ENCODE data around the gene HNF1A. TPM values are rescaled to one million over a fixed set of nuclear protein-coding genes. Genes with fewer than 3 reads are reported as not detected.

Gene HNF1A
- total RNA-seq, 3 donors from 2014 or later (not counting 1 experiment from before 2014, with no cell fraction given) = not detected

GRCh38 chr12:120962532-120963020, 15.8 kb upstream of the HNF1A start:
- Histone ChIP-seq H3K4me1 (ENCODE audit: control insufficient read depth, insufficient read depth, low read length) (peaks cover 12% of the 10 kb centered on the region), H3K4me3 (ENCODE audit: low read length) (no peak overlapping the region), H3K27ac (ENCODE audit: low read length) (no peak overlapping the region), H3K27me3 (ENCODE audit: control insufficient read depth, insufficient read depth, low read length) (no peaks in the 10 kb centered on the region), H3K36me3 (ENCODE audit: control insufficient read depth, insufficient read depth, low read length) (no peaks in the 10 kb centered on the region), H3K9me3 (ENCODE audit: control insufficient read depth, insufficient read depth, low read length) (no peaks in the 10 kb centered on the region)
- H3K9me3 Mint-ChIP-seq = no peaks in the 10 kb centered on the region
- TF ChIP-seq CTCF (IDR thresholded peaks at IDR 0.05) = no peak
- no peaks in the 10 kb centered on the region for H3K27me3 Mint-ChIP-seq (ENCODE audit: low read depth in 2 of 2)
- H3K4me3 Mint-ChIP-seq = no peak overlapping the region
- H3K4me1 Mint-ChIP-seq = no peaks in the 10 kb centered on the region
- ATAC-seq = no peak
- no peak for DNase-seq
- no peaks in the 10 kb centered on the region for H3K36me3 Mint-ChIP-seq
- WGBS (ENCODE audit: insufficient coverage) = 73% methylated on average over 2 of the region's 2 CpGs
- intact Hi-C loops (cut with micrococcal nuclease) = no loop called here
- H3K27ac Mint-ChIP-seq = no peak overlapping the region

- H3K4me3 ChIP-seq (ENCODE audit: low read length) = no peak overlapping the region
- no peak for DNase-seq
- Mint-ChIP-seq H3K36me3 (no peaks in the 10 kb centered on the region), H3K27me3 (ENCODE audit: low read depth in 2 of 2) (no peaks in the 10 kb centered on the region), H3K4me3 (no peak overlapping the region), H3K9me3 (no peaks in the 10 kb centered on the region), H3K27ac (no peak overlapping the region), H3K4me1 (no peaks in the 10 kb centered on the region)
- H3K9me3 ChIP-seq (ENCODE audit: control insufficient read depth, insufficient read depth, low read length) = no peaks in the 10 kb centered on the region
- H3K27ac ChIP-seq (ENCODE audit: low read length) = no peak overlapping the region
- peaks cover 8% of the 10 kb centered on the region for H3K4me1 ChIP-seq (ENCODE audit: control insufficient read depth, insufficient read depth, low read length)
- H3K27me3 ChIP-seq (ENCODE audit: control insufficient read depth, insufficient read depth, low read length) = no peaks in the 10 kb centered on the region
- H3K36me3 ChIP-seq (ENCODE audit: control insufficient read depth, insufficient read depth, low read length) = no peaks in the 10 kb centered on the region
- 84% methylated on average over 8 of the region's 8 CpGs for WGBS (ENCODE audit: insufficient coverage)
- intact Hi-C loops (cut with micrococcal nuclease) = no loop called here
- no peak for ATAC-seq
- TF ChIP-seq CTCF (IDR thresholded peaks at IDR 0.05) = no peak
These were observed 14.0 kb upstream of the HNF1A start for GRCh38 chr12:120964298-120964697.

- no peak for TF ChIP-seq CTCF (IDR thresholded peaks at IDR 0.05)
- DNase-seq (no peak), ATAC-seq (no peak)
- Mint-ChIP-seq H3K27me3 (ENCODE audit: low read depth in 2 of 2) (no peaks in the 10 kb centered on the region), H3K27ac (no peak overlapping the region), H3K4me1 (no peaks in the 10 kb centered on the region), H3K9me3 (no peaks in the 10 kb centered on the region), H3K4me3 (no peak overlapping the region), H3K36me3 (no peaks in the 10 kb centered on the region)
- WGBS (ENCODE audit: insufficient coverage) = 87% methylated on average over 13 of the region's 13 CpGs
- no peaks in the 10 kb centered on the region for H3K36me3 ChIP-seq (ENCODE audit: control insufficient read depth, insufficient read depth, low read length)
- no peak overlapping the region for H3K27ac ChIP-seq (ENCODE audit: low read length)
- no peak overlapping the region for H3K4me3 ChIP-seq (ENCODE audit: low read length)
- H3K9me3 ChIP-seq (ENCODE audit: control insufficient read depth, insufficient read depth, low read length) = no peaks in the 10 kb centered on the region
- H3K27me3 ChIP-seq (ENCODE audit: control insufficient read depth, insufficient read depth, low read length) = no peaks in the 10 kb centered on the region
- intact Hi-C loops (cut with micrococcal nuclease) = no loop called here
- H3K4me1 ChIP-seq (ENCODE audit: control insufficient read depth, insufficient read depth, low read length) = no peaks in the 10 kb centered on the region
These were observed 12.7 kb upstream of the HNF1A start for GRCh38 chr12:120965534-120966091.

- ATAC-seq = no peak
- Mint-ChIP-seq H3K27ac (no peak overlapping the region), H3K4me3 (no peak overlapping the region), H3K36me3 (no peaks in the 10 kb centered on the region), H3K4me1 (peaks cover 0 to 5% of the 10 kb centered on the region in 2 donors), H3K27me3 (ENCODE audit: low read depth in 2 of 2) (no peaks in the 10 kb centered on the region), H3K9me3 (no peaks in the 10 kb centered on the region)
- no peaks in the 10 kb centered on the region for H3K9me3 ChIP-seq (ENCODE audit: control insufficient read depth, insufficient read depth, low read length)
- WGBS (ENCODE audit: insufficient coverage) = 90% methylated on average over 3 of the region's 3 CpGs
- DNase-seq = no peak
- intact Hi-C loops (cut with micrococcal nuclease) = loop anchor here (2.0 to 5.0 kb wide), 2 partner anchors 324 to 388 kb away; partner anchors contain the start of gene POP5
- H3K27ac ChIP-seq (ENCODE audit: low read length) = no peak overlapping the region
- no peak for TF ChIP-seq CTCF (IDR thresholded peaks at IDR 0.05)
- H3K4me1 ChIP-seq (ENCODE audit: control insufficient read depth, insufficient read depth, low read length) = no peaks in the 10 kb centered on the region
- no peaks in the 10 kb centered on the region for H3K36me3 ChIP-seq (ENCODE audit: control insufficient read depth, insufficient read depth, low read length)
- H3K4me3 ChIP-seq (ENCODE audit: low read length) = no peak overlapping the region
- no peaks in the 10 kb centered on the region for H3K27me3 ChIP-seq (ENCODE audit: control insufficient read depth, insufficient read depth, low read length)
These were observed 8.0 kb upstream of the HNF1A start for GRCh38 chr12:120970310-120970709.

Data from natural killer cell (primary cell).